GM10266 (cell line): Measurements from ENCODE around the gene KRT28.

Source experiments
- DNase-seq: peaks from one replicate; pipeline ENCODE4 v3.0.0; 2012; ENCODE audit errors: extremely low spot score
- CTCF ChIP-seq: IDR thresholded peaks from 2 replicates; pipeline ENCODE4 v1.5.1; 2012; ENCODE audit warnings: mild to moderate bottlenecking, low read depth; ENCODE audit not compliant: control insufficient read depth, insufficient read depth; ENCODE audit errors: missing control alignments

Gene KRT28

GRCh38 chr17:40779181-40779909 is 20.4 kb downstream of the KRT28 start:
- no peak for DNase-seq
- no peak for TF ChIP-seq CTCF

DNA sequence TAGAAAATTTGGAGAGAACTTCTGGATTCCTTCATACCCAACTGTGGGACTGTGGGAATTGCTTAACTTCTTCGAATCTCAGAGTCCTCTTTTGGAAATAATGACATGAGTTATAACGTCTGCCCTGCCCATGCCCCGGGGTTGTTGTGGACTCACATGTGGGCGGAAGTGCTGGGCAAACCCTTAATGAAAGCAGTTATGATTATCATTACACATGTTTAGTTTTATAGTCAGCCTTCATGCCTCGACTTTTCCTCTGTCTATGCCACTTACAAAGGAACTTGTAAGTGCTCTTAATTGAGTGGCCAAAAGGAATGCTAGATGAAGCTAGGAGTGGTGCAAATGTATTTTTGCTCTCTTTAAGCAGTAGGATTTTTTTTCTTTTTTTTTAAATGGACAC is 21.3 kb downstream of the KRT28 start:
- DNase-seq = no peak
- TF ChIP-seq CTCF = no peak

GRCh38 chr17:40777971-40778370 is 21.8 kb downstream of the KRT28 start:
- TF ChIP-seq CTCF = no peak
- no peak for DNase-seq

DNA sequence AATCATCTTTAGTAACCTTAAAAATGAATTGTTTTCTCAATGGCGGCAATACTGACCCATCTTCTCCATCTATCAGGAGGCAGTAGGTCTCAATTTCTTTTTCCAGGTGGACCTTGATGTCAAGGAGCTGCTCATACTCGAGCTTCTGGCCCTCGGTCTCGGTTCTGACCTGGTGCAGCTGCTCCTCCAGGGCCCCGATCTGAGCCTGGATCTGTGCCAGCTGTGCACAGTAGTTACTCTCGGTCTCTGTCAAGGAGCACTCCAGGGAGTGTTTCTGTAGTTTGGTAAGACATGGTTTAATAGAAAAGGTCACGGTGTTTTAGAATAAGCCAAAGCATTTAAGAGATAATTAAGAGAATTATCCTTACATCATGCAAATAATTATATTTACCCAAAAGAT is 22.3 kb downstream of the KRT28 start:
- DNase-seq = no peak
- TF ChIP-seq CTCF = no peak

GRCh38 chr17:40775945-40776344 is 23.8 kb downstream of the KRT28 start:
- no peak for DNase-seq
- no peak for TF ChIP-seq CTCF

GRCh38 chr17:40772101-40772500 is 27.7 kb downstream of the KRT28 start, which contains the start of gene KRT26:
TSS of gene KRT26 (minus strand) at chr17:40772201. CDS start at chr17:40772113, 88 bp downstream.
- TF ChIP-seq CTCF = no peak
- DNase-seq = no peak

DNA sequence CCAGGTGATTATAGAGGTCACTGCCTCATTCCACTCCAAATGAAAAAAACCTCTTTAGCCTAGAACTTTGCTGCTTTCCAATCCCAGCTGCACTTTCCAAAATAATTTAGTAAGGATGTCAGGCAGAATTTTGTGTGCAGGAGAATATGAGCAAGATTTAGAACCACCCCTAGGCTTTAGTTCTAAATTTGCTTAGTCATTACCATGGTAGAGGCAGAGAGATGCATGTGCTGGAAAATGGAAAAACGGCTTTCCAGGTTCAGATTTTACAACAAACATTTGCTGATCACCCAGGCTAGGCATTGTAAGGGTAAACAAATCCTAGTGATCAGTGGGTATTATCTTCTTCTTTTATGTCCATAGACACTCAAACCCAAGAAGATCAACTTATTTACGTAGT is 34.1 kb downstream of the KRT28 start:
- DNase-seq = no peak

More for the DNA sequence above, 34.1 kb downstream of the KRT28 start:
- TF ChIP-seq CTCF = no peak
